Body of pancreas (tissue), 4 donors: Measurements from ENCODE around the gene E2F1. TPM values are rescaled to one million over a fixed set of nuclear protein-coding genes. Genes with fewer than 3 reads are reported as not detected.

Experiments
- ATAC-seq: fragments of 150-250 bp; one replicate; pipeline ENCODE4 v1.9.1; 2016
- DNase-seq, 4 donors: peaks; one replicate each; pipeline ENCODE4 v3.0.0-alpha.2; 2019
- H3K27ac ChIP-seq, 4 donors: fragments of 200-600 bp; sonication (generic); 1 replicate in 3 of 4; 2 replicates in 1 of 4; pipeline versions ENCODE4 v1.5.1 to v1.6.1; 2016 to 2019; ENCODE audit warnings: mild to moderate bottlenecking in 1 of 4, mixed read lengths in 1 of 4, moderate library complexity in 1 of 4
- H3K27me3 ChIP-seq, 2 donors: fragments of 200-600 bp; sonication (generic); one replicate each; pipeline ENCODE4 v1.6.0; 2016; ENCODE audit warnings: mild to moderate bottlenecking in 1 of 2
- H3K36me3 ChIP-seq, 2 donors: fragments of 200-600 bp; sonication (generic); replicated peaks in 1 of 2; 2 replicates each; pipeline ENCODE4 v1.5.1; 2016; ENCODE audit warnings: low read depth in 2 of 2; ENCODE audit not compliant: insufficient read depth in 1 of 2
- H3K4me1 ChIP-seq: fragments of 200-600 bp; sonication (generic); one replicate; pipeline ENCODE4 v1.6.0; 2016
- H3K4me3 ChIP-seq, 2 donors: fragments of 200-600 bp; sonication (generic); 1 replicate in 1 of 2; 2 replicates in 1 of 2; pipeline ENCODE4 v1.5.1; 2016 to 2019
- H3K9me3 ChIP-seq, 3 donors: fragments of 200-600 bp; sonication (generic); 1 replicate in 2 of 3; 2 replicates in 1 of 3; pipeline ENCODE4 v1.5.1; 2016
- CTCF ChIP-seq, 7 experiments: fragments of 450-650 bp in 4 of 7; fragments of 200-600 bp in 3 of 7; sonication (generic) in 3 of 7; IDR thresholded peaks; one replicate each; pipeline ENCODE4 v1.5.1; 2016 to 2019; ENCODE audit warnings: antibody characterized with exemption in 7 of 7
- POLR2A ChIP-seq, 3 donors: fragments of 450-650 bp; IDR thresholded peaks; one replicate each; pipeline ENCODE4 v1.6.1; 2016; ENCODE audit warnings: antibody characterized with exemption in 3 of 3, mild to moderate bottlenecking in 2 of 3
- WGBS, 2 donors: methylation state at CpG; one replicate each; pipeline ENCODE4 v1.1.5; 2017; 5-methylcytosine and 5-hydroxymethylcytosine counted together
- intact Hi-C: fragments of 100-400 bp; cut with DNase I; formaldehyde crosslinking; loops from one replicate; pipeline ENCODE4 v1.15.1; 2023
- total RNA-seq, 2 donors: library from RNA; depleted of rRNA; stranded (reverse); fragments of >200 nt; gene quantifications; one replicate each; pipeline ENCODE4 v1.1.0, GENCODE V29; 2016

E2F1 gene
- total RNA-seq, 2 donors from 2014 or later: 0.66 TPM; not detected in 1

DNA sequence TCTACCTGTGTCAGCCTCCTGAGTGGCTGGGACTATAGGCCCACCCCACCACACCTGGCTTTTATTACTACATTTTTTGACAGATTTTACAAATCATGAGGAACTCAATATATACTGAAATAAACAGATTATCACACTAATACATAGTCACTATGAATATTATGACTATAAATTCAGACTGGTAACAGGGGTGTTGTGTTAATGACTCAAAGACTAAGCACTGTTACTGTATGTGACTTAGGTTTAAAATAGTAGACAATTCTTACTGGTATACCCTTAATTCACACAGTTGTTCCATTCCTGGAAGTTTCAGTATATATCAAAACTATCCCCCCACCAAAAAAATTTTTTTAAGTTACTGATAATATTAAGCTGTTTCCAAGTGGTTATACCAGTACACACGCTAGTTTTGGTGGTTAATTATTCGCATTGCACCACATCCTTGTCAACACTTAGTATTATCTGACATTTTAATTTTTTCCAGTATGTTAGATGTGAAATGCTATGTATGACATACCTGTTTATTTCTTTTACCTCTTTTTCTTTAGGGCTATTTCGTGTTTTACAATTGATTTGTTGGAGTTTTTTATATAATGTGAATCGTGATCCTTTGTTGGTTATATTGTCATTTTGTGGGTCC is 58.5 kb downstream of the E2F1 start:
- no peaks in the 10 kb centered on the region for H3K9me3 ChIP-seq
- DNase-seq (no peak), ATAC-seq (no peak)
- no peak for TF ChIP-seq CTCF (IDR thresholded peaks at IDR 0.05)
- TF ChIP-seq POLR2A (IDR thresholded peaks at IDR 0.05): no peak
- no peak overlapping the region for H3K4me3 ChIP-seq
- no peak overlapping the region for H3K27ac ChIP-seq
- intact Hi-C loops: no loop called here
- 96 to 98% methylated on average over 4 of the region's 4 CpGs for WGBS, 2 donors
- H3K4me1 ChIP-seq: no peaks in the 10 kb centered on the region
- peaks cover 0 to 17% of the 10 kb centered on the region in 2 donors for H3K36me3 ChIP-seq
- H3K27me3 ChIP-seq: no peaks in the 10 kb centered on the region

- Histone ChIP-seq H3K36me3 (peaks cover 0 to 17% of the 10 kb centered on the region in 2 donors), H3K4me3 (no peak overlapping the region), H3K4me1 (no peaks in the 10 kb centered on the region), H3K27me3 (no peaks in the 10 kb centered on the region), H3K27ac (no peak overlapping the region), H3K9me3 (no peaks in the 10 kb centered on the region)
- DNase-seq (no peak), ATAC-seq (no peak)
- TF ChIP-seq POLR2A (IDR thresholded peaks at IDR 0.05) (no peak), CTCF (IDR thresholded peaks at IDR 0.05) (no peak)
- 92 to 93% methylated on average over 4 of the region's 4 CpGs for WGBS, 2 donors
- intact Hi-C loops: no loop called here
These were observed 60.0 kb downstream of the E2F1 start for GRCh38 chr20:33626190-33626589.

Other genes starting within 250 kb of the E2F1 start
- 10 to 100 TPM; 19.8 to 22.6 TPM for gene SNTA1, start 242.6 kb downstream of the E2F1 start, total RNA-seq
- gene CBFA2T2, start 196.3 kb downstream of the E2F1 start, total RNA-seq: 10 to 100 TPM; 10.6 to 12.5 TPM
- gene C20orf144, start 24.1 kb downstream of the E2F1 start, total RNA-seq: under 1 TPM in 1 of 2 donors, not detected in 1; 0.66 TPM
- 1 to 10 TPM; 4.0 to 4.9 TPM for gene ACTL10, start 19.4 kb downstream of the E2F1 start, total RNA-seq
- 10 to 100 TPM; 41.8 to 92.3 TPM for gene NECAB3, start 12.0 kb downstream of the E2F1 start, total RNA-seq
- gene PXMP4, start 33.9 kb upstream of the E2F1 start, total RNA-seq: 1 to 10 TPM; 3.3 to 5.2 TPM
- under 1 TPM; 0.33 to 0.78 TPM for gene ZNF341, start 45.6 kb upstream of the E2F1 start, total RNA-seq
- 10 to 100 TPM; 24.1 to 43.3 TPM for gene CHMP4B, start 125.0 kb upstream of the E2F1 start, total RNA-seq